Neural progenitor cell (in vitro differentiated cells): ENCODE measurements around the gene CASP3.

Experiments
- EZH2 ChIP-seq: fragments of 200-600 bp; sonication (generic); IDR thresholded peaks from 2 replicates; pipeline ENCODE4 v1.6.1; 2017; ENCODE audit warnings: antibody characterized with exemption, mild to moderate bottlenecking, moderate library complexity
- TF ChIP-seq, protein P1 (sequence below): fragments of 200-600 bp; sonication (generic); IDR thresholded peaks from 2 replicates; pipeline ENCODE4 v1.5.1; 2017; ENCODE audit warnings: antibody characterized with exemption, mild to moderate bottlenecking

DNA sequence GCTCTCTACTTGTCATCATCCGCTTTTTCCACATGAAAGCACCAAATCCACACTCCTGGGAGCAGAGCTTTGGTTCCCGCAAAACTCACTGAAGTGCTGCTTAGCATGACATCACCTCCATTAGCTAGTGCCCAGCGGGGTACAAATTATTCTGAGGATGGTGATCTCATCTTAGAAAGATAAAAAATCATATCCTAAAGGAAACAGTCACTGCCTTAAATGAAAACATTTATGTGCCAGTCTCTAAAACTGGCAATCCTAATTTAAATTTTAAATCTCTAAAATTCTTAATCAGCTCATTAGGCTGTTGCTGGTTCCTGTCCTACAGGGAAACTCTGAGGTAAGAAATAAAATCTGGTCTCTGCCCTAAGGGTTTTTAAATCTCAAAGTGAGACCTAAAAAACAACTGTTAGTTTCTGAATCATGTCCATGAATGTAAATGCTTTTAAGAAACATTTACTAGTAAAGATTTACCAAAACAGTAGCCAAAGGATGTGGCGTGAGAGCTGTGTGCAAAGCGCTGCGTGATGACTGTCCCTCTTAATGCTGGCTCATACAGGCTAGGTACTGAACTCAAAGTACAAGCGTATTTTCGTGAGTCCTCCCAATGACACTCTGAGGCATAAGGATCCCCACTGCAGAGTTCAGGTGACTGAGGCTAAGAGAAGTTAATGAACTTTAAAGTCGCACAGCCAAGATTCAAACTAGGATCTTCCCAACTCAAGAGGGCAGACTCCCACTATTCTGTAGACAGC lies 4.5 kb downstream of the CASP3 start:
- TF ChIP-seq, protein P1, sequence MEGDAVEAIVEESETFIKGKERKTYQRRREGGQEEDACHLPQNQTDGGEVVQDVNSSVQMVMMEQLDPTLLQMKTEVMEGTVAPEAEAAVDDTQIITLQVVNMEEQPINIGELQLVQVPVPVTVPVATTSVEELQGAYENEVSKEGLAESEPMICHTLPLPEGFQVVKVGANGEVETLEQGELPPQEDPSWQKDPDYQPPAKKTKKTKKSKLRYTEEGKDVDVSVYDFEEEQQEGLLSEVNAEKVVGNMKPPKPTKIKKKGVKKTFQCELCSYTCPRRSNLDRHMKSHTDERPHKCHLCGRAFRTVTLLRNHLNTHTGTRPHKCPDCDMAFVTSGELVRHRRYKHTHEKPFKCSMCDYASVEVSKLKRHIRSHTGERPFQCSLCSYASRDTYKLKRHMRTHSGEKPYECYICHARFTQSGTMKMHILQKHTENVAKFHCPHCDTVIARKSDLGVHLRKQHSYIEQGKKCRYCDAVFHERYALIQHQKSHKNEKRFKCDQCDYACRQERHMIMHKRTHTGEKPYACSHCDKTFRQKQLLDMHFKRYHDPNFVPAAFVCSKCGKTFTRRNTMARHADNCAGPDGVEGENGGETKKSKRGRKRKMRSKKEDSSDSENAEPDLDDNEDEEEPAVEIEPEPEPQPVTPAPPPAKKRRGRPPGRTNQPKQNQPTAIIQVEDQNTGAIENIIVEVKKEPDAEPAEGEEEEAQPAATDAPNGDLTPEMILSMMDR, result no peak
- TF ChIP-seq EZH2, result no peak
